OCI-LY1 (cell line): ENCODE results near the gene SLC25A27.

Experiments used
- CTCF ChIP-seq: fragments of 200-600 bp; sonication (generic), shearing (Covaris generic); IDR thresholded peaks from 2 replicates; pipeline ENCODE4 v1.5.1; 2017; ENCODE audit warnings: mild to moderate bottlenecking, antibody characterized with exemption, low read length, moderate library complexity, mixed read lengths
- EZH2 ChIP-seq: fragments of 200-600 bp; sonication (generic), shearing (Covaris generic); IDR thresholded peaks from 2 replicates; pipeline ENCODE4 v1.8.0; 2017; ENCODE audit warnings: borderline replicate concordance, mixed run types, mild to moderate bottlenecking, antibody characterized with exemption, low read length, moderate library complexity, mixed read lengths

GRCh38 chr6:46706464-46706863, 53.7 kb downstream of the SLC25A27 start:
- TF ChIP-seq CTCF (no peak), EZH2 (no peak)
